K562 (cell line): ENCODE measurements around the gene ANKFN1. TPM values are rescaled to one million over a fixed set of nuclear protein-coding genes. Genes with fewer than 3 reads are reported as not detected.

Experiments used
- ATAC-seq: fragments of 200-7000 bp; cut with Tn5 transposase; 3 replicates; pipeline ENCODE4 v1.9.1; 2020; ENCODE audit warnings: moderate library complexity
- BruUV-seq: library from RNA; stranded (reverse); fragments of 400-500 nt; replicated peaks from 2 replicates; lab custom pipeline; 2021; lab: Mats Ljungman, UMichigan
- CTCF ChIA-PET: fragments of 300-600 bp; formaldehyde crosslinking; extraction: SDS; loops from one replicate; lab custom pipeline; 2021; ENCODE audit warnings: low intra/inter-chr PET ratio; lab: Yijun Ruan, JAX
- POLR2A ChIA-PET: fragments of 300-600, 350-650 bp; sonication (Branson Sonifier 250); formaldehyde crosslinking; extraction: SDS; loops from one replicate; lab custom pipeline; 2021; ENCODE audit warnings: antibody characterized with exemption, inconsistent platforms; lab: Yijun Ruan, JAX
- DNase-seq, 4 experiments: peaks; one replicate each; pipeline versions ENCODE4 v3.0.0 to v3.0.0-alpha.2; 2011 to 2018; ENCODE audit warnings: low spot score in 3 of 4, mixed read lengths in 3 of 4; ENCODE audit errors: extremely low read depth in 1 of 4
- FAIRE-seq: peaks from 2 replicates; lab custom pipeline; 2011; peaks lifted over from hg19 to GRCh38; lab: Jason Lieb, UNC
- H2AFZ ChIP-seq: 2 replicates; pipeline ENCODE4 v1.6.0; 2011; ENCODE audit warnings: low read depth, low read length, control low read depth, inconsistent platforms
- H3K27ac ChIP-seq: fragments of 200-600 bp; 3 replicates; pipeline ENCODE4 v1.8.0; 2011; ENCODE audit warnings: low read depth, mild to moderate bottlenecking, control low read depth, inconsistent platforms, low read length, moderate library complexity, mixed read lengths; ENCODE audit errors: extremely low read depth
- H3K27me3 ChIP-seq, 2 experiments: fragments of 300-600 bp in 1 of 2; 2 replicates in 1 of 2; 3 replicates in 1 of 2; pipeline versions ENCODE4 v1.6.0 to v1.8.0; 2011; ENCODE audit warnings: inconsistent platforms in 2 of 2, low read length in 2 of 2, mild to moderate bottlenecking in 1 of 2, mixed read lengths in 1 of 2, moderate library complexity in 1 of 2; ENCODE audit not compliant: control insufficient read depth in 2 of 2, insufficient read depth in 2 of 2
- H3K36me3 ChIP-seq: fragments of 300-600 bp; 3 replicates; pipeline ENCODE4 v1.8.0; 2011; ENCODE audit warnings: mild to moderate bottlenecking, low read length, inconsistent platforms; ENCODE audit not compliant: control insufficient read depth, insufficient read depth
- H3K4me1 ChIP-seq, 2 experiments: fragments of 200-600 bp in 1 of 2; replicated peaks in 1 of 2; 2 replicates in 1 of 2; 3 replicates in 1 of 2; pipeline versions ENCODE4 v1.5.1 to v1.8.0; 2011; ENCODE audit warnings: inconsistent platforms in 2 of 2, low read length in 2 of 2, mild to moderate bottlenecking in 1 of 2, mixed read lengths in 1 of 2, moderate library complexity in 1 of 2; ENCODE audit not compliant: control insufficient read depth in 2 of 2, insufficient read depth in 2 of 2
- H3K4me2 ChIP-seq: 2 replicates; pipeline ENCODE4 v1.6.1; 2011; ENCODE audit warnings: low read length, control low read depth, inconsistent platforms, mixed read lengths; ENCODE audit not compliant: insufficient read depth
- H3K4me3 ChIP-seq: fragments of 200-600 bp; sonication (generic), shearing (Covaris generic); 2 replicates; pipeline ENCODE4 v1.5.1; 2016; ENCODE audit warnings: control low read depth, inconsistent platforms
- H3K79me2 ChIP-seq: fragments of 200-600 bp; 3 replicates; pipeline ENCODE4 v1.8.0; 2011; ENCODE audit warnings: low read length, inconsistent platforms; ENCODE audit not compliant: control insufficient read depth, insufficient read depth
- H3K9ac ChIP-seq, 2 experiments: 2 replicates each; pipeline versions ENCODE4 v1.6.0 to v1.6.1; 2011; ENCODE audit warnings: low read depth in 2 of 2, low read length in 2 of 2, control low read depth in 1 of 2, inconsistent platforms in 1 of 2, mild to moderate bottlenecking in 1 of 2, mixed read lengths in 1 of 2; ENCODE audit not compliant: insufficient read depth in 1 of 2
- H3K9me1 ChIP-seq: one replicate; pipeline ENCODE4 v1.6.0; 2011; ENCODE audit warnings: inconsistent platforms, mild to moderate bottlenecking, low read length, moderate library complexity; ENCODE audit not compliant: control insufficient read depth, insufficient read depth
- H3K9me3 ChIP-seq: replicated peaks from 2 replicates; pipeline ENCODE4 v1.5.1; 2011; ENCODE audit warnings: low read depth, low read length, inconsistent platforms; ENCODE audit not compliant: control insufficient read depth, insufficient read depth
- H4K20me1 ChIP-seq: replicated peaks from 2 replicates; pipeline ENCODE4 v1.6.1; 2011; ENCODE audit warnings: low read length, inconsistent platforms, mixed read lengths; ENCODE audit not compliant: control insufficient read depth, insufficient read depth
- DPF2 ChIP-seq: fragments of 450-650 bp; IDR thresholded peaks from 2 replicates; pipeline ENCODE4 v1.6.1; 2016
- EP400 ChIP-seq: fragments of 450-650 bp; IDR thresholded peaks from 2 replicates; pipeline ENCODE4 v1.6.1; 2017; ENCODE audit warnings: antibody characterized with exemption, mild to moderate bottlenecking, moderate library complexity
- FOXJ3 ChIP-seq: sonication (generic); formaldehyde crosslinking; IDR thresholded peaks from 2 replicates; pipeline ENCODE4 v1.4.0; 2020; ENCODE audit warnings: mild to moderate bottlenecking, missing genetic modification reagents
- GMEB1 ChIP-seq: fragments of 250-450 bp; sonication (Bioruptor Pico); IDR thresholded peaks from 2 replicates; pipeline ENCODE4 v1.4.0; 2020; ENCODE audit warnings: mild to moderate bottlenecking
- KDM4B ChIP-seq, 2 experiments: fragments of 450-650 bp in 1 of 2; sonication (generic) in 1 of 2; IDR thresholded peaks; 2 replicates each; pipeline ENCODE4 v1.6.1; 2016 to 2017; ENCODE audit warnings: borderline replicate concordance in 2 of 2, antibody characterized with exemption in 1 of 2, low read depth in 1 of 2, mild to moderate bottlenecking in 1 of 2
- MCM7 ChIP-seq, 2 experiments: fragments of 450-650 bp; IDR thresholded peaks; 2 replicates each; pipeline ENCODE4 v1.6.1; 2016 to 2018
- NFE2 ChIP-seq: IDR thresholded peaks from 2 replicates; pipeline ENCODE4 v1.6.1; 2014; ENCODE audit warnings: antibody characterized with exemption, low read depth
- NFXL1 ChIP-seq: fragments of 450-650 bp; formaldehyde crosslinking; IDR thresholded peaks from 2 replicates; pipeline ENCODE4 v1.4.0; 2021; ENCODE audit warnings: mild to moderate bottlenecking
- PKNOX1 ChIP-seq: fragments of 450-650 bp; IDR thresholded peaks from 2 replicates; pipeline ENCODE4 v1.6.1; 2016
- PML ChIP-seq: IDR thresholded peaks from 2 replicates; pipeline ENCODE4 v1.6.1; 2012; ENCODE audit warnings: low read length, inconsistent platforms
- PRMT5 ChIP-seq: sonication (generic); formaldehyde crosslinking; IDR thresholded peaks from 2 replicates; pipeline ENCODE4 v1.5.0; 2020; ENCODE audit warnings: missing genetic modification reagents
- SAFB2 ChIP-seq: fragments of 200-400 bp; formaldehyde crosslinking; IDR thresholded peaks from 2 replicates; pipeline ENCODE4 v1.6.1; 2018; ENCODE audit warnings: borderline replicate concordance, low read length, low read depth, moderate library complexity; ENCODE audit not compliant: severe bottlenecking
- ZBTB5 ChIP-seq: fragments of 450-650 bp; IDR thresholded peaks from 2 replicates; pipeline ENCODE4 v1.6.1; 2017; ENCODE audit warnings: antibody characterized with exemption
- ZKSCAN1 ChIP-seq: fragments of 150-350 bp; IDR thresholded peaks from 2 replicates; pipeline ENCODE4 v1.6.1; 2016; ENCODE audit warnings: low read depth, low read length
- ZMIZ1 ChIP-seq, 2 experiments: fragments of 150-350 bp in 1 of 2; IDR thresholded peaks; 2 replicates each; pipeline ENCODE4 v1.6.1; 2012 to 2016; ENCODE audit warnings: low read depth in 2 of 2, low read length in 2 of 2, mild to moderate bottlenecking in 1 of 2, moderate library complexity in 1 of 2
- ZNF217 ChIP-seq: sonication (generic); formaldehyde crosslinking; IDR thresholded peaks from 2 replicates; pipeline ENCODE4 v1.8.0; 2022; ENCODE audit warnings: mild to moderate bottlenecking, missing genetic modification reagents
- ZNF507 ChIP-seq: conservative IDR thresholded peaks from 2 replicates; pipeline ENCODE4 v1.6.1; 2017; ENCODE audit warnings: missing genetic modification characterization, missing compliant biosample characterization
- WGBS: fragments of 100-300 bp; shearing (Covaris generic); methylation state at CpG from one replicate; pipeline ENCODE4 v1.1.6; 2016; ENCODE audit warnings: low coverage, mixed read lengths; ENCODE audit not compliant: insufficient coverage; ENCODE audit errors: missing lambda C conversion rate; 5-methylcytosine and 5-hydroxymethylcytosine counted together
- in situ Hi-C: fragments of 300-500 bp; cut with MboI; formaldehyde crosslinking; loops from 4 replicates; pipeline ENCODE4 v1.15.0; 2018; ENCODE audit warnings: inconsistent platforms, mixed read lengths
- intact Hi-C: fragments of 100-400 bp; cut with micrococcal nuclease; formaldehyde crosslinking; loops from 2 replicates; pipeline ENCODE4 v1.14.2; 2022
- polyA plus RNA-seq, 8 experiments: library from polyadenylated mRNA; depleted of rRNA in 4 of 8; stranded (reverse) in 5 of 8; unstranded in 3 of 8; fragments of >200 nt; fragmentation: Nextera tagmentation in 2 of 8; fragmentation: Illumina TruSeq in 1 of 8; extraction: Ambion mirVana in 2 of 8; extraction: Trizol in 1 of 8; gene quantifications; 2 replicates each; pipeline versions ENCODE4 v1.2.1 to v1.2.3, GENCODE V29; 2011 to 2014; ENCODE audit warnings: inconsistent platforms in 1 of 8, missing spikeins in 1 of 8
- total RNA-seq, 7 experiments: library from RNA; depleted of rRNA in 6 of 7; stranded (reverse); fragments of >200 nt in 6 of 7; fragmentation: Illumina TruSeq in 2 of 7; extraction: Trizol in 2 of 7; gene quantifications; 2 replicates each; pipeline versions ENCODE4 v1.2.1 to v1.2.3, GENCODE V29; 2011 to 2021; ENCODE audit warnings: low replicate concordance in 1 of 7

Gene ANKFN1
- total and polyA plus RNA-seq, 9 of the 15 experiments (the other 6 are each of a cell fraction or from before 2014, with no cell fraction given), result 0.04 to 0.39 (median 0.15) TPM; not detected in 1

- POLR2A ChIA-PET, result interaction anchor here (1.0 to 1.6 kb wide), 2 partner anchors 45 to 105 kb away, joined by 3 read pairs; no protein-coding TSS in a partner anchor
- BruUV-seq, result no TSS peak
- ATAC-seq, result no peak
- WGBS, result 0% methylated on average over 1 of the region's 1 CpG
- TF ChIP-seq NFE2 (no peak), KDM4B (IDR thresholded peaks at IDR 0.05; ENCODE audit: borderline replicate concordance in 2 of 2, low read depth in 1 of 2) (no peak), EP400 (no peak), ZNF507 (tag) (no peak), ZKSCAN1 (no peak), PML (no peak), NFXL1 (no peak), MCM7 (IDR thresholded peaks at IDR 0.05) (no peak), SAFB2 (no peak), PKNOX1 (no peak), ZMIZ1 (IDR thresholded peaks at IDR 0.05; ENCODE audit: low read depth in 2 of 2, low read length in 2 of 2) (no peak), FOXJ3 (CRISPR knock-in tag) (no peak), ZNF217 (CRISPR knock-in tag) (no peak), DPF2 (no peak), ZBTB5 (no peak), GMEB1 (CRISPR knock-in tag) (no peak), PRMT5 (CRISPR knock-in tag) (no peak)
- TF ChIP-seq, all 486 proteins: peak for 0
- Histone ChIP-seq H3K4me1 (no peaks in the 10 kb centered on the region), H3K4me2 (no peak overlapping the region), H3K79me2 (no peaks in the 10 kb centered on the region), H3K9ac (no peak overlapping the region), H4K20me1 (no peaks in the 10 kb centered on the region), H3K27ac (no peak overlapping the region), H3K9me3 (no peaks in the 10 kb centered on the region), H3K9me1 (no peaks in the 10 kb centered on the region), H3K4me3 (no peak overlapping the region), H2AFZ (no peak overlapping the region), H3K27me3 (no peaks in the 10 kb centered on the region), H3K36me3 (no peaks in the 10 kb centered on the region)
- in situ Hi-C loops, result no loop called here
- FAIRE-seq (no peak), DNase-seq (no peak)
- CTCF ChIA-PET, result no interaction called here
- intact Hi-C loops, result no loop called here
Observed at GRCh38 chr17:56407086-56407485, 253.8 kb downstream of the ANKFN1 start.
